ENCODE data around the gene ZSCAN22. TPM values are rescaled to one million over a fixed set of nuclear protein-coding genes. Genes with fewer than 3 reads are reported as not detected.
A peak's percentile ranks its signal among the peaks of the same experiment; 100 is the strongest.

ZSCAN22 gene
- total RNA-seq, 1 experiment from 2014 or later: 5.2 TPM

GRCh38 chr19:58350871-58351557 lies 24.2 kb downstream of the ZSCAN22 start:
- DNase-seq (ENCODE audit: low read depth): no peak

GRCh38 chr19:58351558-58351878 lies 24.7 kb downstream of the ZSCAN22 start:
- no peak for DNase-seq (ENCODE audit: low read depth)

DNA sequence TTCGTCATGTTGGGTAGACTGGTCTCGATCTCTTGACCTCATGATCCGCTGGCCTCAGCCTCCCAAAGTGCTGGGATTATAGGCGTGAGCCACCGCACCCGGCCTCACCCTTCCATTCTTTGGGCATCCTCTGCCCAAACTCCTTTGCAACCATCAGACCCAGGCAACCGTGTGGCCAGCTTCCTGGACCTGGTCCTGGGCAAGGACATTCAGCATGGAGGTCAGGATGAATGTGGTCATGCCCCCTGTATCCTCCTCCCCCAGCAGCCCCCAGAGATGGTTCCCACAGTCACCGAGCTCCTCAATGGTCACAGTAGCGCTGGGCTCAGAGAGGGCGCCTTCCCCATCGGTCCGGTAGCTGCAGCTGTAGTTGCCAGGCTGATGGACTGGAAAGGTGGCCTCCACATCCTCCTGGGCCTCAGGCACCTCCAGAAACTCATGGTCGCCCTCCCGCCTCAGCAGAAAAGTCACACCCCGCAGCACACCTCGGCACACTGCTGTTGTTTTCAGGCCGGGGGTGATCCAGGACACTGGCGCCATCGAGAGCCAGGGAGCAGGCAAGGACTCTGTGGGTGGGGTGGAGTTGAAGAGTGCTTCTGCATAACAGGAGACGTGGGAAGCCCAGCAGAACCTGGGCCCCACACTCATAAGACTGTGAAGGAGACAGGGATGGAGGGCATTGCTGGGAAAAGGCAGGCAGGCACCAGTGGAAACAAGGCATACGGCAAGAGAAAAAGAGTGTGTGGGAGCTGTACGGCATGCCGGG lies 25.4 kb downstream of the ZSCAN22 start:
- DNase-seq (ENCODE audit: low read depth): no peak

GRCh38 chr19:58352760-58353671 lies 26.2 kb downstream of the ZSCAN22 start, which contains the start of gene A1BG:
Gene A1BG, minus strand, starts transcription at chr19:58353492. Its CDS starts 55 bp downstream, at chr19:58353437.
- DNase-seq (ENCODE audit: low read depth): no peak

- no peak for DNase-seq (ENCODE audit: low read depth)
Measured at GRCh38 chr19:58353717-58354477, 27.1 kb downstream of the ZSCAN22 start.

DNA sequence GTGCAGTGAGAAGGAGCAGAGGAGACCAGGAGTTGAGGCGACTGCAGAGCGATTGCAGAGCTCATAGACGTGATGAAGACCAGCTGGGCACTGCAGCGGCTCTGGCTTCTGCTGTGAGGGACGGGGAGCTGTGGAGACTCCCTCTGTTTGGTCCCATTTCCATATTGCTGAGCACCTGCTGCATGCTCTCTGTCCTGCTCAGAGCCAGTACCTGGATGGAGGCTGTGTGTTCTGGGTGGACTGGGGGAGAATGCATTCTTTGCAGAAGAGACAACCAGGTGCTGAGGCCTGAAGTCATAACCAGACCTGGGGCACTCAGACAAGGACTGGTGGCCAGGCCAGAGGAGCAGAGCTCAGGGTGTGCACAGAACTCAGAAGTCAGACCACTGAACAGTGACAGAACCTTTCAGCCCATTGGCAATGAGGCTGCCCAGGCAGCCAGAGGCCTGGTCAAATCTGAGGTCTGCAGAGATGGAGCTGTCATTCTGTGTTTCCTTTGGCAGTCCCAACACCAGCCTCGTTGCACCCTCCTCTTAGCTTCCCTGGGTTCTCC lies 27.8 kb downstream of the ZSCAN22 start:
- DNase-seq (ENCODE audit: low read depth): no peak

- DNase-seq (ENCODE audit: low read depth): no peak
Measured at GRCh38 chr19:58355215-58355796, 28.5 kb downstream of the ZSCAN22 start.

GRCh38 chr19:58355908-58356765 lies 29.3 kb downstream of the ZSCAN22 start:
- no peak for DNase-seq (ENCODE audit: low read depth)

GRCh38 chr19:58356766-58357480 lies 30.1 kb downstream of the ZSCAN22 start:
- no peak for DNase-seq (ENCODE audit: low read depth)

DNA sequence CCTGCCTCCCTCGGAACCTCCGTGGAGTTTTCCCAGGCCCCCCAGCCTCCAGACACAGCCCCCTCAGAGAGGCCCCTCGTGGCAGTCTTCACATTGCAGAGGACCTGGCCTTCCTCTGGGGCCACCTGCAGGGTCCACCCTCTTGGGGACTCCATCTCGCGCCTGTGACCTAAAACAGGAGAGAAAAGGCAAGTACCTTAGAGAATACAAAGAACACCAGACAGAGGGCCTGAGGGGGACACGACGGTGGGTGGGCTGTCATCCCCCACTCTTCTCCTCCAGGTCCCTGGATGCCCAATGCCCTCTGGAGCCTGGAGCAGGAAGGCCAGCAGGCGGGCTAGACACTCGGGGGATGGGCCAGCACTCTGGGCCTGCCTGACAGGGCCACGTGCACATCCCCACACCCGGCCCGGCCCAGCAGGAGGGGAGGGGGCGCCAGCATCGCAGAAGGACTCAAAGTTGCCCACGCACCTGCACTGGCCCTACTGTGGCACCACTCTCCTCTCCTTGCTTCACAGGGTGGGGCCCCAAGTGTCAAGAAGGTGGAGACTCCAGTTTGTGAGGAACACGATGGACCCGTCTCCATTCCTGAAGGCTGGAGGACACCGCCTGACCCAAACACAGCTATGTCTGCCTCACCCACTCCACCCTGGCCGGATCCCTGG lies 30.8 kb downstream of the ZSCAN22 start:
- DNase-seq (ENCODE audit: low read depth): no peak

DNA sequence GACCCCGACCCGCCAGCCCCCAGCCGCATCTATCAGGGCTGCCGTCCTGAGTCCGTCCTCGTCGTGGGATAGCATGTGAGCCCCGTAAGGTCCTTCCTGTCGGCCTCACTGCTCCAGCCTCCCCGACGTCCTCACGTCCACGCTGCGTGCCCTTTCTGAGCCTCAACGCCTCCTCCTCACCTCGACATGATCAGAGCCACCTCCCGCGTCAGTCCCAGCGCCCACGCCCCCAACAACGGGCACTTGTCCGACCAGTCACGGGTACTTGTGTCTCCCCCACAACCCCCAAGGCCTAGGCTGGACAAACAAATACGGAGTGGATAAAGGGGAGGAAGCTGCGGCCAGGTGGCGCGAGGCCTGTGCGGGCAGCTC lies 35.1 kb downstream of the ZSCAN22 start:
- no peak for DNase-seq (ENCODE audit: low read depth)

DNA sequence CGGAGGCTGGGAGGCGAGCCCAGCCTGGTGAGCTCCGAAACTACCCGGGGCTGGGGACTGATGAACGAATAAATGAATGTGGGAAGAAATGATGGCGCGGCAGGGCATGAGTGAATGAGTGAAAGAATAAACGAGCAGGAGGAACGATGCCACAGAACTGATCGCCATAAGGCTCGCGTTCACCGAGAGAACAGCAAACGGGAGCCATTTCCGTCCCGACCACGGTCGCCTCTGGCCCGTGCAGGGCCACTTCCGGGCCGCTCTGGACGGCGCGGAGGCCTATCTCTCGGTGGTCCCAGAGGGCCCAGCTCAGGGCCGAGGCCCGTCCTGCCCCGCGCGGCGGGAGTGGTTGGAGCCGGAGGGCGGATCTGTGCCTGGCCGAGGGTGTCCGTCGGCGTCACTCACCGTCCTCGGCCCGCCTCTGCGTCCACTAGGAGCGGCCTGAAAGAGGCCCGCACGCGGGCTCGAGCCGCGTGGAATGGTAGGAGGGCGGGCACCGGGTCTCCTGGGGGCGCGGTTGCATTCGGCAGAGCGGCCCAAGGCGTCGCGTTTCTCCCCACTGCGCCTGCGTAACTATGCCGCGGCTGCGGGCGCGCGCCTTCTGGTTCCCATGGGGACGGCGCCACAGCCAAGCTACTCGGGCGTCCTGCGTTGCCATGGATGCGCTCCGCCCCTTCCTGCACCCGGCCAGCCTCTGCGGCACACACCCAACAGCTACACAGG lies 35.6 kb downstream of the ZSCAN22 start, which contains the start of gene ZNF497:
TSS of gene ZNF497 (minus strand) at position 480 of the 723 bp plus-strand sequence. CDS start 5,116 bp downstream, outside the sequence.
- peak; percentile 97 for DNase-seq (ENCODE audit: low read depth)

GRCh38 chr19:58364146-58364545 lies 37.4 kb downstream of the ZSCAN22 start:
- DNase-seq (ENCODE audit: low read depth): no peak

DNA sequence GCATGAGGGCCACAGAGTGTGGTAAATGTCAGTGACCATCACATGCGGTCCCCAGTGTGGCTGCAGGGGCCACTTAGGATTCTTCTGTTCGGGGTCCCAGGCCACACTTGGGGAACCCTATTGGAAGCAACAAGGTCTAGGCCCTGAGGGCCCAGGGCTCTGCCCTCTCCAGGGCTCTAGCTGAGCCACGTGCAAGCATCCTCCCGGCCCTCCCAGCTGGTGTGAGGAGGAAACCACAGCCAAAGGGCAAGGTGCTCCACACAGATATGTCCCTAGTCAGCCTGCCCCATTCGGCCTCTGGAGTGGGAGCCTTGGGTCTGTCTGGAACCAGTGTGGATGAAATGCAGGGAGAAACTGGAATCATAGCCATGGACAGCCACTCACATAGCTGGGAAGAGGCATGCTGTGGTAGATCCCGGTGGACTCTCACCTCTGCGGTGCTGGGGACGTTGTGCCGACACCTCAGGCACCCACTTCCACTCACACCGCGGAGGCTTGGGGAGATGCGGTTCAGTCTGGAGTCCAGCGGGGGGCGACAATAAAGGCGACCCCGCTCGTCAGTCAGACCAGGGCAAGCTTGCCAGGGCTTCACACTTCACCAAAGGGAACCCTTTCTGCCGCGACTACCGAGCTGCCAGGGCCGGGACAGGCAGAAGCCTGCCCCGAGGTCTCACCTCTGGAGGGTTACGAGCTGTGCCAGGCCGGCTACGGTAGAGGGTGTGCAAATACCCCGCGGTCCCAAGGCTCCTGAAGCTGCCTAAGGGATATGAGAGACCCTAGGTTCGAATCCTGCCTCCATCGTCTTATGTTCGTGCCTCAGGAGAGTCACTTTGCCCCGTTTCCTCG lies 40.0 kb downstream of the ZSCAN22 start:
- DNase-seq (ENCODE audit: low read depth): no peak

DNA sequence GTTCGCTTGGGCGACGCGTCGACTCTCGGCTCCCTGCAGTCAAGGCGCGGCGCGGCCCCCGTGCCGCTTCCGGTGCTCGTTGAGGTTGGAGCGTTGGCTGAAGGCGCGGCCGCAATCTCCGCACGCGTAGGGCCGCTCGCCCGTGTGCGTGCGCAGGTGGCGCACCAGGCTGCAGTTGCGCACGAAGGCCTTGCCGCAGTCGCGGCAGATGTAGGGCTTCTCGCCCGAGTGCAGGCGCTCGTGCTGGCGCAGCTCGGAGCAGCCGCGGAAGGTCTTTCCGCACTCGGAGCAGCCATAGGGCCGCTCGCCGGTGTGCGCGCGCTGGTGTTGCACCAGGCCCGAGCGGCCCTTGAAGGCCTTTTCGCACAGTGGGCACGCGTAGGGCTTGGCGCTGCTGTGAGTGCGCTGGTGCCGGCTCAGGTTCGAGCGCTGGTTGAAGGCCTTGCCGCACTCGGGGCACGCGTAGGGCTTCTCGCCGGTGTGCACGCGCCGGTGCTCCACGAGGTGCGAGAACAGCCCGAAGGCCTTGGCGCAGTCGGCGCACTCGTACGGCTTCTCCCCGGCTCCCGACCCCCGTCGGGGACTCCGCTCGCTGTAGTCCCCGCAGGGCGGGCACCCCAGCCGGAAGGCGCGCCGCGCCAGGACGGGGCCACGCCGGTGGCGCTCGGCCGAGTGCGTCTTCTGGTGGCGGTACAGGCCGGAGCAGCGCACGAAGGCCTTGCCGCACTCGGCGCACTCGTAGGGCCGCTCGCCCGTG lies 41.1 kb downstream of the ZSCAN22 start:
- no peak for DNase-seq (ENCODE audit: low read depth)
